ENCODE measurements around the gene ARHGAP22. TPM values are rescaled to one million over a fixed set of nuclear protein-coding genes. Genes with fewer than 3 reads are reported as not detected.

ARHGAP22 gene
- polyA plus RNA-seq, 3 donors: 1.5 to 7.8 (median 1.9) TPM

GRCh38 chr10:48568546-48568945 lies 36.3 kb downstream of the ARHGAP22 start:
- H3K4me3 Mint-ChIP-seq: no peak overlapping the region
- H3K4me2 ChIP-seq (replicated peaks; ENCODE audit: extremely low read depth, low read length, poor library complexity, severe bottlenecking): no peak overlapping the region
- intact Hi-C loops (cut with micrococcal nuclease): no loop called here
- 96% methylated on average over 7 of the region's 8 CpGs for WGBS (ENCODE audit: insufficient coverage)
- no peaks in the 10 kb centered on the region for H3K9me3 ChIP-seq (replicated peaks in 1 of 2; ENCODE audit: control insufficient read depth in 1 of 2, insufficient read depth in 1 of 2, low read length in 2 of 2)
- no peak overlapping the region for H3K27ac ChIP-seq (ENCODE audit: low read depth in 1 of 2, low read length in 2 of 2)
- TF ChIP-seq, protein P1, sequence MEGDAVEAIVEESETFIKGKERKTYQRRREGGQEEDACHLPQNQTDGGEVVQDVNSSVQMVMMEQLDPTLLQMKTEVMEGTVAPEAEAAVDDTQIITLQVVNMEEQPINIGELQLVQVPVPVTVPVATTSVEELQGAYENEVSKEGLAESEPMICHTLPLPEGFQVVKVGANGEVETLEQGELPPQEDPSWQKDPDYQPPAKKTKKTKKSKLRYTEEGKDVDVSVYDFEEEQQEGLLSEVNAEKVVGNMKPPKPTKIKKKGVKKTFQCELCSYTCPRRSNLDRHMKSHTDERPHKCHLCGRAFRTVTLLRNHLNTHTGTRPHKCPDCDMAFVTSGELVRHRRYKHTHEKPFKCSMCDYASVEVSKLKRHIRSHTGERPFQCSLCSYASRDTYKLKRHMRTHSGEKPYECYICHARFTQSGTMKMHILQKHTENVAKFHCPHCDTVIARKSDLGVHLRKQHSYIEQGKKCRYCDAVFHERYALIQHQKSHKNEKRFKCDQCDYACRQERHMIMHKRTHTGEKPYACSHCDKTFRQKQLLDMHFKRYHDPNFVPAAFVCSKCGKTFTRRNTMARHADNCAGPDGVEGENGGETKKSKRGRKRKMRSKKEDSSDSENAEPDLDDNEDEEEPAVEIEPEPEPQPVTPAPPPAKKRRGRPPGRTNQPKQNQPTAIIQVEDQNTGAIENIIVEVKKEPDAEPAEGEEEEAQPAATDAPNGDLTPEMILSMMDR (IDR thresholded peaks at IDR 0.05): no peak
- H3K27me3 ChIP-seq (ENCODE audit: control insufficient read depth in 2 of 2, insufficient read depth in 2 of 2, low read length in 2 of 2): no peaks in the 10 kb centered on the region
- no peaks in the 10 kb centered on the region for H3K79me2 ChIP-seq (ENCODE audit: insufficient read depth, low read length)
- H3K36me3 ChIP-seq (replicated peaks in 1 of 2; ENCODE audit: control insufficient read depth in 1 of 2, insufficient read depth in 2 of 2, low read length in 2 of 2): no peaks in the 10 kb centered on the region
- H3K4me3 ChIP-seq (replicated peaks in 1 of 3; ENCODE audit: low read depth in 2 of 3, low read length in 3 of 3): no peak overlapping the region
- H3K27me3 Mint-ChIP-seq (ENCODE audit: low read depth in 3 of 3): peaks cover 4% of the 10 kb centered on the region in 3 donors
- H3K27ac Mint-ChIP-seq: no peak overlapping the region
- H3K9me3 Mint-ChIP-seq: no peaks in the 10 kb centered on the region
- peaks cover 13 to 14% of the 10 kb centered on the region in 2 donors for H3K4me1 ChIP-seq (ENCODE audit: control insufficient read depth in 1 of 2, insufficient read depth in 2 of 2, low read length in 2 of 2)
- H4K20me1 ChIP-seq (ENCODE audit: insufficient read depth, low read length): no peaks in the 10 kb centered on the region
- H3K36me3 Mint-ChIP-seq: peaks cover 0 to 6% of the 10 kb centered on the region in 2 donors
- no peak overlapping the region for H3K9ac ChIP-seq (ENCODE audit: insufficient read depth, low read length, poor library complexity, severe bottlenecking)
- DNase-seq: no peak
- H2AFZ ChIP-seq (ENCODE audit: insufficient read depth, low read depth, low read length, poor library complexity, severe bottlenecking): no peak overlapping the region
- peaks cover 19% of the 10 kb centered on the region for H3K4me1 Mint-ChIP-seq

DNA sequence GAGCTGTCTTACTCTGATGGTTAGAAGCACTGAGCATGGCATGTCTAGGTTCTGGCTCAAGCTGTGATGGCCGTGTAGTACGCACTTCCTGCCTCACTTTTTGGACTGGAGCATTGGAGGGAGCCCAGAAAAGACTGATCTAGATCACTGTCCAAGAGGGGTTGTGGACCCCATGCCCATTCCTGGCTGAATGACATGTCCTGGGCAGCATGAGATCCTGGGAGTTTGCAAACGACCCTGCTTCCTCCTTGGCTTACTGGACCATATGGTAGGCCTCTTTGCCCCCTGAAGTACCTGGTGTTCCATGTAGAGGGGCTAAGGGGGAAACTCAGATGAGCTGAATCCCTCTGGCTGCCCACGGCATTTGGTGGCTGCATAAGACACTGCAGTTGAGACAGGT lies 36.7 kb downstream of the ARHGAP22 start:
- peaks cover 4 to 6% (median 4%) of the 10 kb centered on the region in 3 donors for H3K27me3 Mint-ChIP-seq (ENCODE audit: low read depth in 3 of 3)
- no peaks in the 10 kb centered on the region for H3K27me3 ChIP-seq (ENCODE audit: control insufficient read depth in 2 of 2, insufficient read depth in 2 of 2, low read length in 2 of 2)
- intact Hi-C loops (cut with micrococcal nuclease): no loop called here
- no peaks in the 10 kb centered on the region for H3K9me3 ChIP-seq (replicated peaks in 1 of 2; ENCODE audit: control insufficient read depth in 1 of 2, insufficient read depth in 1 of 2, low read length in 2 of 2)
- H3K36me3 Mint-ChIP-seq: peaks cover 0 to 6% of the 10 kb centered on the region in 2 donors
- no peak overlapping the region for H3K9ac ChIP-seq (ENCODE audit: insufficient read depth, low read length, poor library complexity, severe bottlenecking)
- no peak overlapping the region for H3K27ac ChIP-seq (ENCODE audit: low read depth in 1 of 2, low read length in 2 of 2)
- TF ChIP-seq, protein P1 (IDR thresholded peaks at IDR 0.05): no peak
- no peaks in the 10 kb centered on the region for H4K20me1 ChIP-seq (ENCODE audit: insufficient read depth, low read length)
- peaks cover 15% of the 10 kb centered on the region for H3K4me1 Mint-ChIP-seq
- no peak overlapping the region for H3K4me2 ChIP-seq (replicated peaks; ENCODE audit: extremely low read depth, low read length, poor library complexity, severe bottlenecking)
- H3K9me3 Mint-ChIP-seq: no peaks in the 10 kb centered on the region
- no peak overlapping the region for H2AFZ ChIP-seq (ENCODE audit: insufficient read depth, low read depth, low read length, poor library complexity, severe bottlenecking)
- H3K79me2 ChIP-seq (ENCODE audit: insufficient read depth, low read length): no peaks in the 10 kb centered on the region
- H3K4me3 ChIP-seq (replicated peaks in 1 of 3; ENCODE audit: low read depth in 2 of 3, low read length in 3 of 3): no peak overlapping the region
- H3K4me3 Mint-ChIP-seq: no peak overlapping the region
- DNase-seq: no peak
- H3K36me3 ChIP-seq (replicated peaks in 1 of 2; ENCODE audit: control insufficient read depth in 1 of 2, insufficient read depth in 2 of 2, low read length in 2 of 2): no peaks in the 10 kb centered on the region
- WGBS (ENCODE audit: insufficient coverage): 92% methylated on average over 4 of the region's 4 CpGs
- no peak overlapping the region for H3K27ac Mint-ChIP-seq
- H3K4me1 ChIP-seq (ENCODE audit: control insufficient read depth in 1 of 2, insufficient read depth in 2 of 2, low read length in 2 of 2): peaks cover 10 to 12% of the 10 kb centered on the region in 2 donors

Measured in CD14-positive monocyte (primary cell).